ENCODE measurements around the gene CBR1. TPM values are rescaled to one million over a fixed set of nuclear protein-coding genes. Genes with fewer than 3 reads are reported as not detected.

CBR1 gene
- total and polyA plus RNA-seq, 3 donors from 2014 or later, result 44.1 to 137 (median 78.9) TPM

GRCh38 chr21:36075953-36076352 lies 6.1 kb downstream of the CBR1 start:
- Histone ChIP-seq H3K27me3 (no peaks in the 10 kb centered on the region), H3K4me1 (peaks cover 6% of the 10 kb centered on the region), H3K27ac (no peak overlapping the region), H3K4me3 (no peak overlapping the region), H3K36me3 (ENCODE audit: low read depth, missing control alignments) (no peaks in the 10 kb centered on the region), H3K9me3 (no peaks in the 10 kb centered on the region)
- TF ChIP-seq CTCF (IDR thresholded peaks at IDR 0.05) (no peak), POLR2A (IDR thresholded peaks at IDR 0.05) (no peak)
- DNase-seq, result no peak
- WGBS, 2 donors, result 87 to 89% methylated on average over 5 of the region's 5 CpGs
- intact Hi-C loops (cut with DNase I; ENCODE audit: low total_unique reads), result no loop called here

- Histone ChIP-seq H3K36me3 (ENCODE audit: low read depth, missing control alignments) (no peaks in the 10 kb centered on the region), H3K9me3 (no peaks in the 10 kb centered on the region), H3K27ac (no peak overlapping the region), H3K27me3 (no peaks in the 10 kb centered on the region), H3K4me3 (no peak overlapping the region), H3K4me1 (no peaks in the 10 kb centered on the region)
- no peak for DNase-seq
- no peak for TF ChIP-seq CTCF (IDR thresholded peaks at IDR 0.05)
- TF ChIP-seq POLR2A (IDR thresholded peaks at IDR 0.05), result no peak
- 81 to 83% methylated on average over 7 of the region's 7 CpGs for WGBS, 2 donors
- intact Hi-C loops (cut with DNase I; ENCODE audit: low total_unique reads), result no loop called here
These were observed 7.2 kb downstream of the CBR1 start for GRCh38 chr21:36076878-36077655.

- Histone ChIP-seq H3K4me1 (no peaks in the 10 kb centered on the region), H3K36me3 (ENCODE audit: low read depth, missing control alignments) (no peaks in the 10 kb centered on the region), H3K27ac (no peak overlapping the region), H3K9me3 (no peaks in the 10 kb centered on the region), H3K4me3 (no peak overlapping the region), H3K27me3 (no peaks in the 10 kb centered on the region)
- no peak for DNase-seq
- WGBS, 2 donors, result 77 to 93% methylated on average over 7 to 9 of the region's 9 CpGs
- no peak for TF ChIP-seq POLR2A (IDR thresholded peaks at IDR 0.05)
- no peak for TF ChIP-seq CTCF (IDR thresholded peaks at IDR 0.05)
- intact Hi-C loops (cut with DNase I; ENCODE audit: low total_unique reads), result no loop called here
These were observed 7.9 kb downstream of the CBR1 start for GRCh38 chr21:36077758-36078157.

- no peak for TF ChIP-seq POLR2A (IDR thresholded peaks at IDR 0.05)
- TF ChIP-seq CTCF (IDR thresholded peaks at IDR 0.05), result no peak
- Histone ChIP-seq H3K27me3 (no peaks in the 10 kb centered on the region), H3K27ac (no peak overlapping the region), H3K36me3 (ENCODE audit: low read depth, missing control alignments) (no peaks in the 10 kb centered on the region), H3K4me3 (no peak overlapping the region), H3K4me1 (no peaks in the 10 kb centered on the region), H3K9me3 (no peaks in the 10 kb centered on the region)
- intact Hi-C loops (cut with DNase I; ENCODE audit: low total_unique reads), result no loop called here
- 77 to 90% methylated on average over 14 of the region's 14 CpGs for WGBS, 2 donors
- no peak for DNase-seq
These were observed 9.3 kb downstream of the CBR1 start for GRCh38 chr21:36079010-36079649.

Measured in testis (tissue), 3 donors.